Fibroblast of the aortic adventitia (primary cell): ENCODE data around the gene RBBP8NL. TPM values are rescaled to one million over a fixed set of nuclear protein-coding genes. Genes with fewer than 3 reads are reported as not detected.

ENCODE experiments used
- DNase-seq: peaks from one replicate; pipeline ENCODE4 v3.0.0-alpha.2; 2010; ENCODE audit warnings: low read depth
- H3K4me3 ChIP-seq: 2 replicates; pipeline ENCODE4 v1.5.1; 2011; ENCODE audit warnings: low read depth, mild to moderate bottlenecking, control low read depth, low read length, moderate library complexity
- CTCF ChIP-seq: IDR thresholded peaks from 2 replicates; pipeline ENCODE4 v1.5.1; 2011; ENCODE audit warnings: mild to moderate bottlenecking, low read length, control low read depth, inconsistent platforms; ENCODE audit not compliant: insufficient read depth
- total RNA-seq: library from RNA; depleted of rRNA; stranded (reverse); fragments of >200 nt; gene quantifications from 2 replicates; pipeline ENCODE4 v1.2.3, GENCODE V29; 2012; ENCODE audit warnings: low replicate concordance

The RBBP8NL gene
- total RNA-seq, 1 donor: not detected

- peak; percentile 15 for DNase-seq
- TF ChIP-seq CTCF: no peak
- no peak overlapping the region for H3K4me3 ChIP-seq
These were observed 6.5 kb upstream of the RBBP8NL start for GRCh38 chr20:62433658-62434497.

- no peak for DNase-seq
- no peak overlapping the region for H3K4me3 ChIP-seq
- TF ChIP-seq CTCF: no peak
These were observed 3.6 kb upstream of the RBBP8NL start for GRCh38 chr20:62430866-62431447.

- H3K4me3 ChIP-seq: no peak overlapping the region
- no peak for TF ChIP-seq CTCF
- DNase-seq: no peak
These were observed 3.0 kb upstream of the RBBP8NL start for GRCh38 chr20:62430311-62430853.

- no peak for TF ChIP-seq CTCF
- no peak for DNase-seq
These were observed 2.3 kb upstream of the RBBP8NL start for GRCh38 chr20:62429455-62430310.

GRCh38 chr20:62428396-62429295 is 1.3 kb upstream of the RBBP8NL start:
- no peak for DNase-seq
- H3K4me3 ChIP-seq: no peak overlapping the region
- no peak for TF ChIP-seq CTCF

More at GRCh38 chr20:62429455-62430310, 2.3 kb upstream of the RBBP8NL start:
- no peak overlapping the region for H3K4me3 ChIP-seq

- TF ChIP-seq CTCF: no peak
- DNase-seq: no peak
- no peak overlapping the region for H3K4me3 ChIP-seq
These were observed 648 bp upstream of the RBBP8NL start for GRCh38 chr20:62428002-62428372.
